GM19023 (cell line): ENCODE data around the gene DOCK4.

ENCODE experiments used
- ATAC-seq: cut with Tn5 transposase; IDR thresholded peaks from one replicate; pipeline ENCODE4 v1.9.1; 2021; ENCODE audit warnings: mild to moderate bottlenecking, moderate library complexity; ENCODE audit not compliant: unreplicated experiment

DOCK4 gene

DNA sequence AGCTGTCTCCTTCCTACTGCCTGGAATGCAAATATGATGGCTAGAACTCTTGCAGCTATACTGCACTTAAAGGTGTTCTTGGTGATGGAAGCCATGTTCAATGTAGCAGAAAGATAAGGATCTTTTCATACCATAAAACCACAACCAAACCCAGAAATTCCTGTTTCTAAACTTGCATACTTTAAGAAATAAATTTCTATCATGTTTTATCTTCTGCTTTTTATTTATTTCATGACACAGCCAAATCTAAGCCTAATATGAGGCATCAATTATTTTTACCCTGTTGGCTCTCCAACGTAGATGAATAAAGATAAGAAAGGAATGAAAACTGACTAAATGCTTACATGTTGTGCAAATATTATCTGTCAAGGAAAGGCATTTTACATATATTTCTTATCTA lies 224.1 kb downstream of the DOCK4 start:
- no peak for ATAC-seq

DNA sequence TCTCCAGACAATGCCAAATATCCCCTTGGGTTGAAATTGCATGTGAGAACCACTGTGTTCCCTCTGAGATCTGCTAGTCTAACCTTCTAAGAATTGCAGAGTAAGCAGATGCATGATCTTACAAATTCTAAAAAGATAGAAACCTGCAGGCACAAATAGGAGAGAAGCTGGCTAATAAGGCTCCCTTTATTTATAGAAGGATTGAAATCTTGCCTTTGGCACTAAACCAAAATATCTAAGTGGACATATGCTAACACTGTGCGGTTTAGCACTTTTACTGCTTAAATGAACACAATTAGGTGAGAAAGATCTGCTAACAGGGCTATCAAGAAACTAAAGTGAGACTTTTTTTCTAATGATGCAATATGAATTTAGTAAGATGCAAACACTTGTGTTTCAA lies 225.5 kb downstream of the DOCK4 start:
- ATAC-seq, result no peak

DNA sequence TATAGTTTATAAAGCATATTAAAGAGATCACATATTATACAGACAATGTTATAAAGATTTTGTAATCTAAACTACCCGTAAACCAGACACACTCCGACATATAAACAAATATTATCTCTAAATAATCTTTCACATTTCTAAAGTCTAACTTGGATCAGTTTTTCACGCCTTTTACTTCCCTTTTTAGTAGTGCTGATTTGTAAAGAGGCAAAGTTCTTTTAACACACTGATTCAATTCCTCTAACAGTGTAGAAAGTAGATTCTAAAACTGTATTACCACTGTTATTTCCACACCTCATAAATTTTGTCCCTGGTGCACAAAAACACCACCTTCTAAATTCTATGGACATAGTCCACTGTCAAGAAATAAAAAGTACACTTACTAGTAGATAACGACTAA lies 230.9 kb downstream of the DOCK4 start:
- ATAC-seq, result no peak

DNA sequence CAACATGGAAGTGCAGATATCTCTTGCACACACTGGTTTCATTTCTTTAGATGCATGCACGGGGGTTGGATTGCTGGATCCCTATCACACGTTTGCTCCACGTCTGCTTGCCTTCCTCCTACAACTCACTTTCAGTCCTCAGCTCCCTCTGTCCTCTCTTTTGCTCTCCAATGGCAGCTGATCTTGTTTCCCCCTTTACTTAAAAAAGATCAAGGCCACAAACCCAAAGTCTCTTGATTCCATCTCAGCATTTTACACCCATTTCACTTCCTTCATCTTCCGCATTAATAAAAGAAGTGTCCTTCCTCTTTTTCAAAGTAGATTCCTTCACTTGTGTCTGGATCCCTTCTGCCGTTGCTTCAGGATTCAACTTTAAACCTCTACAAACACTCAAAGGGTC lies 245.2 kb downstream of the DOCK4 start:
- no peak for ATAC-seq

DNA sequence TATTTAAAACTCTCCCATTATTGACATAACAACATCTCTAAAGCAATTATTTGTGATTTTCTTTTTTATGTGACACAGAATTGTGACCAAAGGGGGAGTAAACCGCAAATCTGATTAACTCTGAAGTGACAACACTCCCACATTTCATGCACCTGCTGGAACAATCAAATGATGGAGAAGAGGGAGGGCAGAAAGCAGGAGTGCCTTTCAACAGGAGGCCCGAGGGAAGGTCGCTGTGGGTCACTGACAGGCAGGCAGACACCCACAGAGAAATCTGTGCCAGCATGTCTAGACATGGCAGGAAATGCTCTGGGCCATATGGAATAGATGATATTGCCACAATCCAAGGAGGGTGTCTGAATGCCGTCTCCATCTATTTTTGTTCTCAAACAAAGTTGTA lies 247.3 kb downstream of the DOCK4 start:
- no peak for ATAC-seq

DNA sequence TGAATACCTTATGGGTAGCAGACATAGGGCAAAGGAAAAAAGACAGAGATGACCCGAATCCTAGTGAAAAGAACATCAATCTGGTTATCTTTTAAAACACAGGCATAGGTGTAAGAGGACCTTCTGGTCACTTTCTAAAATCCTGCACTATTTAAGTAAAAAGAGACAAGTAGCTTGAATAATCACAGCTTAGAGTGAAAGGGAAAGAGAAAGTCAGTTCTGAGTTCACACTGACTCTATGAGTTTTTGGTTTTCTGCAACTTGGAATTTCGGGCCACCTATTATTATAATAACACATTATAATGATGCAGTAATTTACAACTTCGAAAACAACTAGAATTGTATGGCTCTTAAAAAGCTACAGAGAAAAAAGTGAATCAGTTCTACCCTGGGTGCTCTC lies 247.8 kb downstream of the DOCK4 start:
- no peak for ATAC-seq

DNA sequence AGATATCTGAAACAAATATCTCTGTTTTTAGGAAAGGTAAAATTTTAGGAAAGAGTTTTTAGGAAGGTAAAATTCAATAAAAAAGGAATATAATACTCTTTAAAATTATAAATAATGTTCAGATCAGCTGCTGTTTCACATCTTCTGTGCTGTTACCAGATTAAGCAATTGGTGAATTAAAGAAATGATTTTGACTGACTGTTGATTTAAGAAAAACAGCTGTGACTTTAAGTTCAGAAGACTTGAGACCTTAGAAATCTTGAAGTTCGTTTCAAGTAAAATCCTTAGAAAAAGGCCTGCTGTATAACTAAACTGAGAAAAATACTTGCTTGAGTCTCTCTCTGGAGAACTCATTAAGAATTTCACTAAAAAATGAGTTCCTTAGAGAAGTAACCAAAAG lies 250.6 kb downstream of the DOCK4 start:
- no peak for ATAC-seq

DNA sequence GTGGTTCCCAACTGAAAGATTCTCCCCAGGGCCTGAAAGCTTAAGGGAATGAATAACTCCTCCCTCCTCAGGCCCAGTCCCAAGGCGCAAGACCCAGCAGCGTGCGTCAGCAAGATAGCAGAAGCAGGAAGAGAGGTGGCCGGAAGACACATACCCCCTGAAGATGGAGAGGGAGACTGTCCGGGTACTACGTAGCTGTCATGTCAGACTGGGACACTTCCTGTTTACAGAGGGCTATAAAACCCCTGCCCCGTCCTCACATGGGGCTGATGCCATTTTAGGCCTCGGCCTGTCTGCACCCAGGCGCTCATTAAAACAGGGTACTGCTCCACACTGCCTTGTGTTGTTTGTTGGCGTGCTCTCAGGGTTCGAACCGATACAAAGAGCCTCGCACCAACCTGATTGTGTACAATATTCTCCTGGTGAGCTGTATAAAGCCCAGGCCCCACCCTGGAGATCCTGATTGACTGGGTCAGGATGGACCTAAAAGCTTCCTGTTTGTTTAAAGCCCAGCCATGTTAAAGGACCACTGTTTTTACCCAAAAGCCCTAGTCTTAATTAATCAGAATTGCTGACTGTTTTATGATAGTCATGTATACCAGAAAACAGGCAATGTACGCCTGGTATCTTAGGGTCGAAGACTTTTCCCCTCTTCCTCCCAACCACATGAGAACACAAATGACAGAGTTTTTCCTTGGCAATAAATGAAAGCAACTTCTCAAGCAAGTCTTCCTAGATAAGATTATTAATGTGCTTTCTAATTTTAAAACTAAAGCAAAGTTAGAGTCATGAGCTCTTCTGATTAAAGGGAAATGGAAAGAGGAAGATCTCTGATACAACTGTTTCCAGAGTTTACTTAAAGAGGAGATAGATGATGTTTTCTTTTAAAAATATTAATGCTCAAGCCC lies 251.5 kb downstream of the DOCK4 start:
- ATAC-seq, result no peak

DNA sequence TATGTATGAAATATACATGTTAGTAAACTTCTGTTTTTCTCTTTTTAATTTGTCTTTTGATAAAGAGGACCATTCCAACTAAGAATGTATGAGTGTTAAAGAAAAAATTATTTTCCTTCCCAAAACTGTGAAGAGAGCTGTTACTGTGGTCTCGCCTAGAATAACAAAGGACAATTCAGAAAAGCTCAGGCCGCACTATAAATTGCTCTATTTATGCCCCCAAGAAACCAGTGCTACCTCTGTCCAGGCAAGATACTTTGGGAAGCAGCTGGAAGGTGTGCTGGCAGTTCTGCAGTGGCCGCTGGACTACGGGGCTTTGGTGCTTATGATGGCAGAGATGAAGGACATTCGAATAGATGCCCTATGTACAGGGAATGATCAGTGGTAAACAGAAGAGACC lies 252.1 kb downstream of the DOCK4 start:
- no peak for ATAC-seq

DNA sequence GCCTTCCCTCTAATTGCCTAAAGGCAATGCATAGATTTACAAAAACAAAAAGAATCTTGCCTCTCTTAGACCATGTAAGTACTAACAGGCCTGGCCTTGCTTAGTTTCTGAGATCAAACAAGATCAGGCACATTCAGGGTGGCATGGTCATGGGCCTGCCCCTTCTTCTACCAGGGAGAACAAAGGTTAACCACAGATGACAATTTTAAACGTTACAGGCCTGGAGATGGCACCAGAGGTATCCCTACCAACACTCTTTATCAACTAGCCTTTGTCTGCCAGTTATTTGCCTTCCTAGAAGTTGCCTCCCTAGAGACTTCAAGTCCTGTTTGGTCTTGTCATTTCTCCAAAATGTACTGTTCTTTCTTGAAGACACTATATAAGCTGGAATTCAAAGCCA lies 252.6 kb downstream of the DOCK4 start:
- no peak for ATAC-seq

DNA sequence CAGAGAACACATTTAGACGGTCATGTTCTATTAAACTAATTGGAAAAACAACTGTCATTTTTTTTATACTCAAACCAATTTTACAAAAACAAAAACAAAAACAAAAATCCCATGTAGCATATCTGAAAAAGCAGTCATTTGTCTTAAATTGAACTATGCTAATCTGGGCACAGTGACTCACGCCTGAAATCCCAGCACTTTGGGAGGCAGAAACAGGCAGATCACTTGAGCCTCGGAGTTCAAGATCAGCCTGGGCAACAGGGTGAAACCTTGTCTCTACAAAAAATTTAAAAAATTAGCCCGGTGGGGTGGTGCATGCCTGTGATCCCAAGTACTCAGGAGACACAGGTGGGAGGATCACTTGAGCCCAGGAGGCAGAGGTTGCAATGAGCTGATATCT lies 253.4 kb downstream of the DOCK4 start:
- no peak for ATAC-seq

DNA sequence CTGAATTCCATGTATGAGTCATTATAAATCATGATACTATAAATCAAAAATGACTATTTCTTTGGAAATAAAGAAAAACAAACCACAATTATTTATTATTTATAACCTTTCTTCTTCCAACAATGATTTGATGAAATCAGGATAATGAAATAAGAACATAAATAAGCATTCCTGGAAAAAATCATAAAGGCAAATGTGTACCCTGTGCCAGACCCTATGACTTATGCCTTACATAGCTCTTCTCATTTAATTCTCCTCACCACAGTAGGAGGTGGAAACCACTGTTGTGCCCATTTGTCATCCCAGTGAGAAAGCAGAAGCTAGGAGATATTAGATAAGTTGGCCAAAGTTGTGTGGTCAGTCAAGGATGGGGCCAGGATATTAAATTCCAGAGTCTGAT lies 255.1 kb downstream of the DOCK4 start:
- no peak for ATAC-seq

DNA sequence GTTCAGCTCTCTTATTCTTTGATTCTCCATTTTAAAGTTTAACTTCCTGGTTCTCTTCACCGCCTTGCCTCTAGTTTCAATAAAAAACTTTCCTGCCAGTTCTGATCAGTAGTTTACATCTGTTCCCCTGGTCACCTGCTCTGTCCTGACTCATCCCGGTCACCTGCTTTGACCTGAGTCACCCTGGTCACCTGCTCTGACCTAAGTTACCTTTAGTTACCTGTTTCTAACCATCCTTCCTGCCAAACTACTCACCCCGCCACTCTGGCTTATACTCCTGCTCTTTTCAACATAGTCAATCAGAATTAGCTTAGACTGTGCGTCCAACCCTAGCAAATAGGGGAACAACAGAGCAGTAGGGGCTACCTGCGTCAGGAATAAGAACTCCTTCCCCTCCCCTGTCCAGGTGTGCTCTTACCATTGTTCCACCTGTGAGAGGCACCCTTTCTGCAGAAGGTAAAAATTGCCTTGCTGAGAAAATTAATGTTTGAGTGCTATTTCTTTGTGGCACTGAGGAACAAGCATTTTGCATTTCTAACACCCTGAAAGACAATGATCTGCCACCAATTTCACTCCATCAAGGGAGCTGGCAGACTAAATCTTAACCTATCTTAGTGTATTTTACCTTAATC lies 263.6 kb downstream of the DOCK4 start:
- ATAC-seq, result no peak

DNA sequence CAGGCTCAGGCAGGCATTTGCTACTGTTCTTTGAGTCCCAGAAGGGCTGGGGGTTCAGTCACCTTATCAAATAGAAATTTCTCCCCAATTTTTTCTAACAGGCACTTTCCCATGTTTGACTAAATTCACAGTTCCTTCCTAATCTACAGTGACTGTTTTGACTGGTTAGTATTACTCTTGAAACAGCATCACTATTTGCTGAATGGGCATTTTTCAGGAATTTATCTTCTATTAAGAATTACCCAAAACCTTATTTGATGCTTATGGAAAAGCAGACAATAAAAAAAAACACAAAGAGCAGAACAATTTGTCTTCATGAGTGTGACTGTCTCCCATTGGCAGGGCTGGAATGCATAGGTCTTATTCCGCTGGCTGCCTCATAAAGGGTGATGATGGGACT lies 269.0 kb downstream of the DOCK4 start:
- no peak for ATAC-seq

DNA sequence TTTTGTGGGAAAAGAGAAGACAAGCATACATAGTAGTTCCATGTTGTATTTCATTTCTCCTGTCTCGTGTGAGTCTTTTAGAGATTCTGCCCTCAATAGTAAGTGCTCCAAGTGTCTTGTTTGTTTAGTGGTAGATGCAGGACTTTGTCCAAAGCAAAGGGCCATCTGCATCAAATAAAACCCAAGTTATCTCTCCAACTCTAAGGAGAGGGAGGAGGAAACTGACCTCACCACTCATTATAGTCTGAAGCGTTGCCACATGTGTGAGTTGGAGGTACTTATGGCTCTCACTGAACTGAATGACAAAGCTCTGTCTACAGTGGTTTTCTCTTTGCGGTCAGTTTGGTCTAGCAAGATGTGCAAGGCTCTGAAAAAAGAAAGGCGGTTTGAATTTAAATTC lies 272.6 kb downstream of the DOCK4 start:
- ATAC-seq, result no peak

DNA sequence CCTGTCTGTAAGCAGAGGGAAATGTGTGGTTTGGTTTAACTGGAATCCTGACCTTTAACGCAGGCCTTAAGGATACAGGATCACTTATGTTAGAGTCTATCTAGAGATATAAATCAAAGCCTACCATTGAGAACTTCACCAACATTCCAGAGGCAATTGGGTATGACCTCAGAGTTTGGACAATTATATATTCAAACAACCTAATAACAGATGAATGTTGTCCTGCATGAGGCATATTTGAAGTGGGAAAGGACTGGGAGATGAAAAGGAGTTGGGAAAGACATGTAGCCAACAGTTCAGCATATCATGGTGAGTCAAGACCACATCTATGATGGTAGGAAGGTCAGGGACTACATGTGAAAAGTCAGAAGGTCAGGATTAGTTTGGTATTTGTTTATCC lies 274.2 kb downstream of the DOCK4 start:
- ATAC-seq, result no peak

DNA sequence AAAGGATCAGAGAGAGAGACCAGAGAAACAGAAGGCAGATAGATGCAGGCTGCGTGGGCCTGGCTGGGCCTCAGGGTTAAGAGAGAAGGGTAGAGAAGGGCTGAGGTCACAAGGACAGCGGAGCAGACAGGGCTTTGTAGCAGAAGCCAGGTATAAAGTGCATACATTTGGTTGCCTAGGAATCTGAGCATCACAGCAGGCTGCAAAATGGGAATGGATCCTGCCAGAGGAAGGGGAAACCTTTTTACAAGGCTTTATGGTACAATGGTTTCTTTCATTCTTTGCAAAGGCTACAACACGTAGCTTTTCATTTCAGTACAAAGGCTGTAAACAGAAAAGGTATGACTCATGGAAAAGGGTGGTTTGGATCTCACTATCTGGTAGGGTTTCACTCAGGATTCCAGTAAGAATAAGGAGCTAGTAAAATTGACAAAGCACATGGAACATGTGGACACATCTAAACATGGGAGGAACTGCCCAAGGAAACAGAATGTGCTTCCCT lies 275.1 kb downstream of the DOCK4 start:
- ATAC-seq, result no peak

DNA sequence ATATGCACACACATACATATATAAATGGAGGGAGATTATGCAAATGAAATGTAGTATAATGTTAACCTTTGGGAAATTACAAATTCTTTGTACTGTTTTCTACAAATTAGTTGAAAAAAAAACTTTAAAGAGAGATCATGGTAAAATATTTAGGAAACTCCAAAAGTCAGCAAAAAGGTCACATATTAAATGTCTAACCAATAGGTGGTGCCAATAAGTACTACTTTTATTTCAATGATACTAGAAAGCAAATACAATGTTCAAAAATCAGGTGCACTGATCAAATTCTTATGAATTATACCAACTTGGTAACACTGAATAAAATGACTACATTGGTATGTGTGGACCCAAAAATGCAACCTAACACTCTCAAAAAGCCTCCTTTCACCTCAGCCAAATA lies 276.9 kb downstream of the DOCK4 start:
- ATAC-seq, result no peak

DNA sequence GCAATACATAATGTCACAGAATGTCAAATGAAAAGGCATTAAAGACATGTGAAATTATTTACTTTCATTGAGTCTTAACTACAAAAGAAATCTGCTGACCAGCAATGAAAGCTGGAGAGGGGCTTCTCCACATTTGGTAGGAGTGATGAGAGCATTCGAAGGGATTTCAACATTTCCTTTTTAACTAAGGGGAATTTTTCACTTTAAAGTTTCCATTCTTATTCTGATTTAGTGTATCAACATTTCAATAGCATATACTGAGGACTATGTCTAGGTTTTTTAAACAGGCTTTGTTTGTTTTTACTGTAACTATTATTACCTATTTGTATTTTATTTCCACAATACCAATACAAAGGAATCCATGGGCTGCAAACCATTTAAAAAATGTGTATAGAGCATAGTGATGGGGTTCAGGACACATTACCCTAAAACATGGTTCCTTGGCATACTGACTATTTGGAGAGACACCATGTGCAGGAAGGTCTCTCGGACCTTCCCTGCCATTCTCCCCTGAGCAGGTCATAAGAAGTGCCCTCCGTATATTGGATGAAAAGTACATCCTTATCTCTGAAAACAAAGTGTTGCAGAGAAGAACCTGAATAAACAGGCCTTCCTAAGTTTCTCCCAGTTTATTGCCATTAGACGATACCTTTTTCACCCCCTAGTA lies 278.7 kb downstream of the DOCK4 start:
- no peak for ATAC-seq

DNA sequence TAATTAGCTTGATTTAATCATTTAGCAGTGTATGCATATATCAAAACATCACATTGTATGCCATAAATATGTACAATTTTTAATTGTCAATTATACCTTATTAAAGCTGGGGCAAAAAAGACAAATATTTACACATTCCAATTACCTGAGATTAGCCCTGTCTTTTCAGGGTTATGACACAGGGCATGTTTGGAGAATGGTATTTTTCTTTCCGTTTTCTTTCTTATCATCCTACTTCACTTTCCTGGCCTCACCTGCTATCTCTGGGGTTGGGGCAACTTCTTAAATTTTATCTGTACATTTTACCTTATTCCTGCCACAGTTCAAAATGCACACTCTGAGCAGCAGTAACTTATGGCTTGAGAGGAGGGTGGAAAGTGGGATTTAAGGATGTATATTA lies 285.9 kb downstream of the DOCK4 start:
- ATAC-seq, result no peak

DNA sequence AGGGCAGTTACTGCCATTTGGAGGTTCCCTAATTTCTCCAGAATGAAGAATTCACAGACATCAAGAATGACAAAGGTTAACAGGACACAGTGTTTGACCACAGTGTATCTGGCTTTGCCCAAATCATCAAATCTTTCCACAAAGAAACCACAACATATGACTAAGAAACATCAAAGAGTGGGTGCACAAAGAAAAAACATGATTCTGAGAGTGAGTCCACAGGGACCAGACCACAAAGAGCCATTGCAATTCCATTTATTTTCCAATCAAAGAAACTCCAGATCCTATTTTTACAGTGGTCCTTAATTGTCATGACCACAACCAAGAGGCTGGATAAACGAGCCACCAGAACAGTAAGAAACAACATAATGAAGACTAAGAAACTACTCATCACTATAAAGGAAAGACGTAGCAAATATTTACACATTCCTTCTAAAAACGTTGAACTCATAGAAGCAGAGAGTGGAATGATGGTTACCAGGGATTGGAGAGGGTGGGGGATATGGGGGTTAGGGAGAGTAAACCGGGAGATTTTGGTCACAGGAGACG lies 286.5 kb downstream of the DOCK4 start:
- ATAC-seq, result no peak

DNA sequence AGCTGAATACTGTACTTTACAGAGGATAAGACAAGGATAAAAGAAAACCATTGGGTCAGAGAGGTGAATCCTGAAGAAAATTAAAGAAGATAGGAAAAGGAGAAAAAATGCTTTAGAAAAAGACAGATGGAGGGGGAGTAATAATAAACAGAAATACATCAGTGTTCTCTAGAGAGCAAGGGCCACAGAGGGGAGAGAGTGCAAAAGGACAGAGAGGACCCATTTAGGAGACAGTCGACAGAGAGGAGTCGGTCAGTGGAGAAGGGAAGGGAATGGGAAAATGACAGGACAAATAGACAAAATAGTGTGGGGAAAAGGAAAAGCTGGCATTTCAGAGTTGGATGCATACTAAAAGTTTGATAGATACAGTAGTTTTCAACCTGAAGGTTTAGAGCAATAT lies 287.0 kb downstream of the DOCK4 start:
- no peak for ATAC-seq
